ENCODE data around the gene KIF1B.
"Not testable (repeated sequence)": the region's sequence is repeated elsewhere in the genome, so short reads cannot be mapped to it uniquely, and the experiment has no call there.

Gene KIF1B

DNA sequence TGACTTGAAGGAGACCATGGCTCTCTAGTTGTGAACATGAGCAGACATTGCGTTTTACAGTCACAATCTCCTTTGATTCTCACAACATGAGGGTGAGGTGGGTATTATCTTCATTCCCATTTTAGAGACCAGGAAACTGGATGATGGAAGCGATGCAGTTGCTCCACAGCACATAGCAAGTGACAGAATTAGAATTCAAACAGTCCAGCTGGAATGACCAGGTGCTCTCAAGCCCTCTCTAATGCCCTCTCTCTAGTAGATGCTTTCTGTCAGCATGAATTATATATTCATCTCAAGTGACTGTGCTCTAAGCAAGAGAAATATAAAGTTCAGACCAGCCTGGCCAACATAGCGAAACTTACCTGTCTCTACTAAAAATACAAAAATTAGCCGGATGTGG, 9.8 kb upstream of the KIF1B start:
- Histone ChIP-seq H3K79me2 (ENCODE audit: control insufficient read depth, insufficient read depth, low read length) (no peaks in the 10 kb centered on the region), H3K27ac (ENCODE audit: low read depth, low read length) (no peak overlapping the region), H3K56ac (ENCODE audit: low read length) (no peak overlapping the region), H3K4me2 (ENCODE audit: low read length) (no peak overlapping the region), H4K5ac (ENCODE audit: low read length) (no peak overlapping the region), H2BK5ac (ENCODE audit: low read length) (no peak overlapping the region), H2BK15ac (replicated peaks; ENCODE audit: low read depth) (no peak overlapping the region), H3K23ac (ENCODE audit: low read length) (no peak overlapping the region), H3K4ac (ENCODE audit: low read depth, low read length) (no peak overlapping the region), H3K79me1 (ENCODE audit: low read length) (no peaks in the 10 kb centered on the region), H3K4me3 (ENCODE audit: low read length) (no peak overlapping the region), H3K27me3 (ENCODE audit: insufficient read depth, low read length, poor library complexity) (no peaks in the 10 kb centered on the region), H3K9ac (ENCODE audit: low read length) (no peak overlapping the region), H2BK120ac (ENCODE audit: low read depth, low read length) (no peak overlapping the region), H3K4me1 (ENCODE audit: control insufficient read depth, low read depth, low read length) (no peaks in the 10 kb centered on the region), H2AK5ac (ENCODE audit: low read length) (no peak overlapping the region), H3K36me3 (ENCODE audit: control insufficient read depth, insufficient read depth, low read length) (no peaks in the 10 kb centered on the region), H3K18ac (ENCODE audit: low read length) (no peak overlapping the region), H4K8ac (ENCODE audit: low read depth, low read length) (no peak overlapping the region)
- no CpG with 5 or more reads among the region's 4 CpGs for WGBS (ENCODE audit: extremely low coverage, insufficient coverage, low lambda C conversion rate)
- no peak for DNase-seq

DNA sequence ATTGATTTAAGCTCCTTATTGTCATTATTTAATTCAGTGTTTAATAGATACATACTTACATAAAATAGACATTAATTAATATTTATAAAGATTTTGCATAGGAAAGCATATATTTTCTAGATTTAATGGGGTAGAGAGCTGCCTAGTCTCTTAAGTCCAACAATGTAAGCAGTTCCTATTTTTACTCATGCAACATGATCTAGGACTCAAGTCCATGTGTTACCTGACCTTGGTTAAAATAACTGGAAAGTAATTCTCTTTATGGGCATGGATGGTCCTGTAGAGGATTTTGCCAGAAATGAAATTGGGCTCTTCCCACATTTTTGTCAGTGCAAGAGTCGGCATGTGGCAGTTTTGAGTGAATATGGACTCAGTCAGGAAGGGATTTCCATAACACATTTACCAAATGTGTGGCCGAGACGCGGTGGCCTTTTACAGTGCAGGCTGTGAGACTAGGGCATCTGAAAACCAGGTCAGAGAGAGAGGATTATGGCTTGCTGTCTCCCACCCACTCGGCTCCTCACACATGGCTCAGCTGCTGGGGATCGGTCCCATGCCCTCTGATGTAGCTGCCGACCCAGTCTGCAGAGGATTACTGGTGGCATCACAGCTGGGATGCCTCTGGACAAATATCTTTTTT, 6.2 kb upstream of the KIF1B start:
- Histone ChIP-seq H3K4ac (ENCODE audit: low read depth, low read length) (no peak overlapping the region), H4K5ac (ENCODE audit: low read length) (no peak overlapping the region), H3K9ac (ENCODE audit: low read length) (no peak overlapping the region), H3K27ac (ENCODE audit: low read depth, low read length) (no peak overlapping the region), H3K4me1 (ENCODE audit: control insufficient read depth, low read depth, low read length) (no peaks in the 10 kb centered on the region), H3K36me3 (ENCODE audit: control insufficient read depth, insufficient read depth, low read length) (no peaks in the 10 kb centered on the region), H3K4me2 (ENCODE audit: low read length) (no peak overlapping the region), H3K79me1 (ENCODE audit: low read length) (no peaks in the 10 kb centered on the region), H3K23ac (ENCODE audit: low read length) (no peak overlapping the region), H2BK15ac (replicated peaks; ENCODE audit: low read depth) (no peak overlapping the region), H3K18ac (ENCODE audit: low read length) (no peak overlapping the region), H3K27me3 (ENCODE audit: insufficient read depth, low read length, poor library complexity) (no peaks in the 10 kb centered on the region), H2BK5ac (ENCODE audit: low read length) (no peak overlapping the region), H2BK120ac (ENCODE audit: low read depth, low read length) (no peak overlapping the region), H3K4me3 (ENCODE audit: low read length) (no peak overlapping the region), H4K8ac (ENCODE audit: low read depth, low read length) (no peak overlapping the region), H2AK5ac (ENCODE audit: low read length) (no peak overlapping the region), H3K56ac (ENCODE audit: low read length) (no peak overlapping the region), H3K79me2 (ENCODE audit: control insufficient read depth, insufficient read depth, low read length) (no peaks in the 10 kb centered on the region)
- no peak for DNase-seq
- WGBS (ENCODE audit: extremely low coverage, insufficient coverage, low lambda C conversion rate) = no CpG with 5 or more reads among the region's 7 CpGs

DNA sequence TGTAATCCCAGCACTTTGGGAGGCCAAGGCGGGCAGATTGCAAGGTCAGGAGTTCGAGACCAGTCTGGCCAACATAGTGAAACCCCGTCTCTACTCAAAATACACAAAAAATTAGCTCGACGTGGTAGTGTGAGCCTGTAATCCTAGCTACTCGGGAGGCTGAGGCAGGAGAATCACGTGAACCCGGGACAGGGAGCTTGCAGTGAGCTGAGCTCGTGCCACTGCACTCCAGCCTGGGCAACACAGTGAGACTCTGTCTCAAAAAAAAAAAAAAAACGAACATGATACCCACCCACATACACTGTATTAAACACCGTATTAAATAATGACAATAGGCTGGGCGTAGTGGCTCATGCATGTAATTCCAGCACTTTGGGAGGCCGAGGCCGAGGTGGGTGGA, 5.2 kb upstream of the KIF1B start:
- not testable (repeated sequence) for H3K4me2 ChIP-seq (ENCODE audit: low read length); H3K9ac ChIP-seq (ENCODE audit: low read length); H3K4ac ChIP-seq (ENCODE audit: low read depth, low read length); H3K56ac ChIP-seq (ENCODE audit: low read length); H3K4me3 ChIP-seq (ENCODE audit: low read length); H3K79me2 ChIP-seq (ENCODE audit: control insufficient read depth, insufficient read depth, low read length); H3K27ac ChIP-seq (ENCODE audit: low read depth, low read length); H3K79me1 ChIP-seq (ENCODE audit: low read length); H4K8ac ChIP-seq (ENCODE audit: low read depth, low read length); H3K27me3 ChIP-seq (ENCODE audit: insufficient read depth, low read length, poor library complexity); H3K36me3 ChIP-seq (ENCODE audit: control insufficient read depth, insufficient read depth, low read length); H2BK15ac ChIP-seq (replicated peaks; ENCODE audit: low read depth); H2BK5ac ChIP-seq (ENCODE audit: low read length); H3K18ac ChIP-seq (ENCODE audit: low read length); H3K4me1 ChIP-seq (ENCODE audit: control insufficient read depth, low read depth, low read length); H4K5ac ChIP-seq (ENCODE audit: low read length); DNase-seq; H3K23ac ChIP-seq (ENCODE audit: low read length); H2AK5ac ChIP-seq (ENCODE audit: low read length); H2BK120ac ChIP-seq (ENCODE audit: low read depth, low read length)
- WGBS (ENCODE audit: extremely low coverage, insufficient coverage, low lambda C conversion rate) = no CpG with 5 or more reads among the region's 14 CpGs

DNA sequence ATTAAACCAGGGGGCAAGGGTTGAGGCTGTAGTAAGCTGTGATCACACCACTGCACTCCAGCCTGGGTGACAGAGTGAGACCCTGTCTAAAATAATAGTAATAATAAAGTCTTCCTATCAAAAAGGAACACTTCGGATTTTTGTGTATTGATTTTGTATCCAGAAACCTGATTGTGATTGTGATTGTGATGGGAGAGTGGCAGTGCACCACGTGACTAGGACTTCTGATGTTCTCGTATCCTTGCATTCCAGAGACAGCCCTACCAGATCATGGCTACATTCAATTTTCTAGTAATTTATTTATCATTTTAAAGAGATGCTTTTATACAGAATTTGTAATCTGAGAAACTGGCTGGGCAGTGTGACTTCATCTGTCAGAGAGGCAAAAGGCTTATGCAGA, 2.6 kb upstream of the KIF1B start:
- H4K8ac ChIP-seq (ENCODE audit: low read depth, low read length) = no peak overlapping the region
- H2BK120ac ChIP-seq (ENCODE audit: low read depth, low read length) = no peak overlapping the region
- no peak overlapping the region for H3K23ac ChIP-seq (ENCODE audit: low read length)
- no peaks in the 10 kb centered on the region for H3K4me1 ChIP-seq (ENCODE audit: control insufficient read depth, low read depth, low read length)
- no peak overlapping the region for H3K27ac ChIP-seq (ENCODE audit: low read depth, low read length)
- WGBS (ENCODE audit: extremely low coverage, insufficient coverage, low lambda C conversion rate) = no CpG with 5 or more reads among the region's 3 CpGs
- no peak overlapping the region for H3K4me3 ChIP-seq (ENCODE audit: low read length)
- peaks cover 3% of the 10 kb centered on the region for H3K79me1 ChIP-seq (ENCODE audit: low read length)
- H3K36me3 ChIP-seq (ENCODE audit: control insufficient read depth, insufficient read depth, low read length) = no peaks in the 10 kb centered on the region
- no peak overlapping the region for H3K4ac ChIP-seq (ENCODE audit: low read depth, low read length)
- H2BK5ac ChIP-seq (ENCODE audit: low read length) = no peak overlapping the region
- no peaks in the 10 kb centered on the region for H3K27me3 ChIP-seq (ENCODE audit: insufficient read depth, low read length, poor library complexity)
- H3K4me2 ChIP-seq (ENCODE audit: low read length) = no peak overlapping the region
- no peak overlapping the region for H2BK15ac ChIP-seq (replicated peaks; ENCODE audit: low read depth)
- H4K5ac ChIP-seq (ENCODE audit: low read length) = no peak overlapping the region
- no peak overlapping the region for H3K18ac ChIP-seq (ENCODE audit: low read length)
- H2AK5ac ChIP-seq (ENCODE audit: low read length) = no peak overlapping the region
- no peak overlapping the region for H3K56ac ChIP-seq (ENCODE audit: low read length)
- H3K79me2 ChIP-seq (ENCODE audit: control insufficient read depth, insufficient read depth, low read length) = peaks cover 18% of the 10 kb centered on the region
- DNase-seq = no peak
- H3K9ac ChIP-seq (ENCODE audit: low read length) = no peak overlapping the region

DNA sequence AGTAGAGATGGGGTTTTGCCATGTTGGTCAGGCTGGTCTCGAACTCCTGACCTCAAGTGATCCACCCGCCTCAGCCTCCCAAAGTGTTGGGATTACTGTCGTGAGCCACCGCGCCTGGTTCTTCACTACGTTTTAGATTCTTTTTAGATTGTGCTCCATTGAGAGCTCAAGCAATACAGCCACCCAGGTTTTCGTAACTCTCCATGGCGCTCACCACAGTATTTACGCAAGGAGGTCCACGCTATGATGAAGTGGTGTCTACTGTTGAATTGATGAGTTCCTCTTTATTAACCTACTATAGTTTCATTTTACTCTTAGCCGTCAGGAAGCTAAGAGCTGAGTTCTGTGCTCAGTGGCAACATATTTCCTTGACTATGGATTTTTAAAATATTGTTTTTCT, 1.8 kb upstream of the KIF1B start:
- no peak overlapping the region for H3K9ac ChIP-seq (ENCODE audit: low read length)
- WGBS (ENCODE audit: extremely low coverage, insufficient coverage, low lambda C conversion rate) = no CpG with 5 or more reads among the region's 11 CpGs
- H3K79me2 ChIP-seq (ENCODE audit: control insufficient read depth, insufficient read depth, low read length) = peaks cover 23% of the 10 kb centered on the region
- no peak overlapping the region for H2BK120ac ChIP-seq (ENCODE audit: low read depth, low read length)
- no peak overlapping the region for H3K4me2 ChIP-seq (ENCODE audit: low read length)
- H3K27ac ChIP-seq (ENCODE audit: low read depth, low read length) = no peak overlapping the region
- no peak overlapping the region for H4K5ac ChIP-seq (ENCODE audit: low read length)
- H3K56ac ChIP-seq (ENCODE audit: low read length) = no peak overlapping the region
- no peak for DNase-seq
- no peak overlapping the region for H2BK5ac ChIP-seq (ENCODE audit: low read length)
- no peak overlapping the region for H3K4me3 ChIP-seq (ENCODE audit: low read length)
- H2BK15ac ChIP-seq (replicated peaks; ENCODE audit: low read depth) = no peak overlapping the region
- peaks cover 3% of the 10 kb centered on the region for H3K79me1 ChIP-seq (ENCODE audit: low read length)
- H3K36me3 ChIP-seq (ENCODE audit: control insufficient read depth, insufficient read depth, low read length) = no peaks in the 10 kb centered on the region
- H3K4me1 ChIP-seq (ENCODE audit: control insufficient read depth, low read depth, low read length) = peaks cover 3% of the 10 kb centered on the region
- no peaks in the 10 kb centered on the region for H3K27me3 ChIP-seq (ENCODE audit: insufficient read depth, low read length, poor library complexity)
- H4K8ac ChIP-seq (ENCODE audit: low read depth, low read length) = no peak overlapping the region
- no peak overlapping the region for H3K18ac ChIP-seq (ENCODE audit: low read length)
- H2AK5ac ChIP-seq (ENCODE audit: low read length) = no peak overlapping the region
- H3K4ac ChIP-seq (ENCODE audit: low read depth, low read length) = no peak overlapping the region
- no peak overlapping the region for H3K23ac ChIP-seq (ENCODE audit: low read length)

DNA sequence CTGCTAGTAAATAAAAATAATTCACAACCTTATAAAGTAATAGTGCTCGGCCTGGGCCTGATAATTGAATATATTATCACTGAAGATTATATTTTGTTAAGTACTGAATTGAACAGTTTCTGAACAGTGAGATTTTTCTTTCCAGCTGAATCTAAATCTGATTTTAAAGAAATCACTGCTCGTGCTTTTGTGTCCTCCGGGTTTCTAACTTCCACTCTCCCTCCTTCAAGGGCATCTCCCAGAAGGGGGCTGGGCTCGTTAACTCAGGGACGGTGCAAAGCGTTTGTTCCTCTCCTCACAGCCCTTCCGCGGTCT, 823 bp upstream of the KIF1B start:
- H2BK5ac ChIP-seq (ENCODE audit: low read length) = no peak overlapping the region
- WGBS (ENCODE audit: extremely low coverage, insufficient coverage, low lambda C conversion rate) = no CpG with 5 or more reads among the region's 8 CpGs
- H2AK5ac ChIP-seq (ENCODE audit: low read length) = no peak overlapping the region
- peak overlapping the region; percentile 97 for H3K56ac ChIP-seq (ENCODE audit: low read length)
- peaks cover 29% of the 10 kb centered on the region for H3K79me2 ChIP-seq (ENCODE audit: control insufficient read depth, insufficient read depth, low read length)
- peaks cover 3% of the 10 kb centered on the region for H3K79me1 ChIP-seq (ENCODE audit: low read length)
- H3K27me3 ChIP-seq (ENCODE audit: insufficient read depth, low read length, poor library complexity) = no peaks in the 10 kb centered on the region
- H3K4me1 ChIP-seq (ENCODE audit: control insufficient read depth, low read depth, low read length) = peaks cover 3% of the 10 kb centered on the region
- H3K4me3 ChIP-seq (ENCODE audit: low read length) = peak overlapping the region; percentile 64
- H4K5ac ChIP-seq (ENCODE audit: low read length) = no peak overlapping the region
- no peak overlapping the region for H3K23ac ChIP-seq (ENCODE audit: low read length)
- no peaks in the 10 kb centered on the region for H3K36me3 ChIP-seq (ENCODE audit: control insufficient read depth, insufficient read depth, low read length)
- peak overlapping the region; percentile 99 for H3K4me2 ChIP-seq (ENCODE audit: low read length)
- DNase-seq = no peak
- H2BK15ac ChIP-seq (replicated peaks; ENCODE audit: low read depth) = no peak overlapping the region
- no peak overlapping the region for H3K4ac ChIP-seq (ENCODE audit: low read depth, low read length)
- H3K27ac ChIP-seq (ENCODE audit: low read depth, low read length) = no peak overlapping the region
- no peak overlapping the region for H2BK120ac ChIP-seq (ENCODE audit: low read depth, low read length)
- peak overlapping the region; percentile 86 for H3K9ac ChIP-seq (ENCODE audit: low read length)
- no peak overlapping the region for H4K8ac ChIP-seq (ENCODE audit: low read depth, low read length)
- H3K18ac ChIP-seq (ENCODE audit: low read length) = peak overlapping the region; percentile 91
